Neural progenitor cell (in vitro differentiated cells): Measurements from ENCODE around the gene SPC24. TPM values are rescaled to one million over a fixed set of nuclear protein-coding genes. Genes with fewer than 3 reads are reported as not detected.

Source experiments
- DNase-seq: peaks from one replicate; pipeline ENCODE4 v3.0.0-alpha.2; 2016; ENCODE audit warnings: low spot score
- H2AFZ ChIP-seq: fragments of 200-600 bp; sonication (generic); replicated peaks from 2 replicates; pipeline ENCODE4 v1.6.1; 2016; ENCODE audit warnings: antibody characterized with exemption
- H3F3A ChIP-seq: fragments of 200-600 bp; sonication (generic); 2 replicates; pipeline ENCODE4 v1.6.1; 2016; ENCODE audit warnings: antibody characterized with exemption, low read depth
- H3K27ac ChIP-seq: fragments of 200-600 bp; sonication (generic); 2 replicates; pipeline ENCODE4 v1.5.1; 2016; ENCODE audit warnings: mild to moderate bottlenecking
- H3K27me3 ChIP-seq: fragments of 200-600 bp; sonication (generic); 2 replicates; pipeline ENCODE4 v1.6.1; 2016; ENCODE audit warnings: mild to moderate bottlenecking, moderate library complexity
- H3K36me3 ChIP-seq: fragments of 200-600 bp; sonication (generic); 2 replicates; pipeline ENCODE4 v1.5.1; 2016
- H3K4me1 ChIP-seq: fragments of 200-600 bp; sonication (generic); 2 replicates; pipeline ENCODE4 v1.6.1; 2016; ENCODE audit warnings: mixed run types
- H3K4me2 ChIP-seq: fragments of 200-600 bp; sonication (generic); 2 replicates; pipeline ENCODE4 v1.6.1; 2016
- H3K4me3 ChIP-seq: fragments of 200-600 bp; sonication (generic); 2 replicates; pipeline ENCODE4 v1.5.1; 2016
- H3K79me2 ChIP-seq: fragments of 200-600 bp; sonication (generic); 2 replicates; pipeline ENCODE4 v1.6.1; 2016; ENCODE audit warnings: low read depth
- H3K9ac ChIP-seq: fragments of 200-600 bp; sonication (generic); 2 replicates; pipeline ENCODE4 v1.6.1; 2016
- H3K9me3 ChIP-seq: fragments of 200-600 bp; sonication (generic); 2 replicates; pipeline ENCODE4 v1.5.1; 2016; ENCODE audit warnings: low read depth
- H4K20me1 ChIP-seq: fragments of 200-600 bp; sonication (generic); 2 replicates; pipeline ENCODE4 v1.6.1; 2016; ENCODE audit warnings: low read depth
- H3K27ac Mint-ChIP-seq: 3 replicates; pipeline ENCODE4 v1.8.0; 2021; ENCODE audit warnings: mixed read lengths
- H3K27me3 Mint-ChIP-seq: 2 replicates; pipeline ENCODE4 v1.8.0; 2022; ENCODE audit warnings: low read depth, mild to moderate bottlenecking, inconsistent platforms, moderate library complexity, mixed read lengths; ENCODE audit not compliant: insufficient read depth
- H3K36me3 Mint-ChIP-seq: 3 replicates; pipeline ENCODE4 v1.8.0; 2021; ENCODE audit warnings: mixed read lengths
- H3K4me1 Mint-ChIP-seq: 3 replicates; pipeline ENCODE4 v1.8.0; 2021; ENCODE audit warnings: mixed read lengths
- H3K4me3 Mint-ChIP-seq: 3 replicates; pipeline ENCODE4 v1.8.0; 2021; ENCODE audit warnings: mild to moderate bottlenecking, moderate library complexity, mixed read lengths
- H3K9me3 Mint-ChIP-seq: 3 replicates; pipeline ENCODE4 v1.8.0; 2020; ENCODE audit warnings: mixed read lengths
- CTCF ChIP-seq: fragments of 200-600 bp; sonication (generic); IDR thresholded peaks from 2 replicates; pipeline ENCODE4 v1.5.1; 2017; ENCODE audit warnings: antibody characterized with exemption, mild to moderate bottlenecking
- EZH2 ChIP-seq: fragments of 200-600 bp; sonication (generic); IDR thresholded peaks from 2 replicates; pipeline ENCODE4 v1.6.1; 2017; ENCODE audit warnings: antibody characterized with exemption, mild to moderate bottlenecking, moderate library complexity
- EZH2phosphoT487 ChIP-seq: fragments of 200-600 bp; sonication (generic); IDR thresholded peaks from 2 replicates; pipeline ENCODE4 v1.6.1; 2017; ENCODE audit warnings: antibody characterized with exemption
- total RNA-seq: library from RNA; depleted of rRNA; stranded (reverse); fragments of >200 nt; gene quantifications from 2 replicates; pipeline ENCODE4 v1.2.3, GENCODE V29; 2015; ENCODE audit warnings: low replicate concordance

Gene SPC24
- total RNA-seq, 1 donor from 2014 or later, result 57.1 TPM

- Mint-ChIP-seq H3K36me3 (no peaks in the 10 kb centered on the region), H3K4me1 (no peaks in the 10 kb centered on the region), H3K27me3 (peaks cover 4% of the 10 kb centered on the region), H3K4me3 (no peak overlapping the region), H3K27ac (no peak overlapping the region), H3K9me3 (no peaks in the 10 kb centered on the region)
- Histone ChIP-seq H3K4me3 (no peak overlapping the region), H2AFZ (no peak overlapping the region), H3K79me2 (no peaks in the 10 kb centered on the region), H4K20me1 (peaks cover under 1% of the 10 kb centered on the region), H3K9me3 (no peaks in the 10 kb centered on the region), H3K4me2 (no peak overlapping the region), H3K27me3 (no peaks in the 10 kb centered on the region), H3K4me1 (no peaks in the 10 kb centered on the region), H3K9ac (no peak overlapping the region), H3F3A (peaks cover 7% of the 10 kb centered on the region), H3K36me3 (no peaks in the 10 kb centered on the region), H3K27ac (no peak overlapping the region)
- DNase-seq, result peak; percentile 79
- TF ChIP-seq CTCF, result peak; percentile 73
- TF ChIP-seq EZH2, result no peak
Measured at GRCh38 chr19:11203194-11204075, 47.9 kb upstream of the SPC24 start.

GRCh38 chr19:11202488-11203193 is 47.1 kb upstream of the SPC24 start:
- Mint-ChIP-seq H3K27ac (no peak overlapping the region), H3K36me3 (no peaks in the 10 kb centered on the region), H3K4me3 (no peak overlapping the region), H3K27me3 (peaks cover 2% of the 10 kb centered on the region), H3K4me1 (peaks cover 2% of the 10 kb centered on the region), H3K9me3 (no peaks in the 10 kb centered on the region)
- Histone ChIP-seq H3K4me3 (no peak overlapping the region), H3F3A (peaks cover 13% of the 10 kb centered on the region), H3K79me2 (no peaks in the 10 kb centered on the region), H4K20me1 (peaks cover 6% of the 10 kb centered on the region), H2AFZ (no peak overlapping the region), H3K27ac (no peak overlapping the region), H3K36me3 (no peaks in the 10 kb centered on the region), H3K9me3 (no peaks in the 10 kb centered on the region), H3K4me2 (no peak overlapping the region), H3K4me1 (no peaks in the 10 kb centered on the region), H3K27me3 (no peaks in the 10 kb centered on the region), H3K9ac (no peak overlapping the region)
- no peak for TF ChIP-seq EZH2
- TF ChIP-seq CTCF, result no peak
- no peak for TF ChIP-seq EZH2phosphoT487
- no peak for DNase-seq

GRCh38 chr19:11201791-11202190 is 46.2 kb upstream of the SPC24 start:
- H4K20me1 ChIP-seq, result peaks cover 6% of the 10 kb centered on the region
- no peaks in the 10 kb centered on the region for H3K9me3 ChIP-seq
- no peak overlapping the region for H3K9ac ChIP-seq
- no peak overlapping the region for H3K27ac Mint-ChIP-seq
- H3K4me1 ChIP-seq, result no peaks in the 10 kb centered on the region
- H3K27me3 Mint-ChIP-seq, result peaks cover 2% of the 10 kb centered on the region
- H3K27me3 ChIP-seq, result no peaks in the 10 kb centered on the region
- no peaks in the 10 kb centered on the region for H3K36me3 Mint-ChIP-seq
- no peak overlapping the region for H3K4me3 ChIP-seq
- peaks cover 2% of the 10 kb centered on the region for H3K4me1 Mint-ChIP-seq
- TF ChIP-seq EZH2phosphoT487, result no peak
- no peak for TF ChIP-seq CTCF
- no peak for TF ChIP-seq EZH2
- H3K4me2 ChIP-seq, result no peak overlapping the region
- no peak overlapping the region for H3K27ac ChIP-seq
- no peaks in the 10 kb centered on the region for H3K9me3 Mint-ChIP-seq
- no peak for DNase-seq
- H2AFZ ChIP-seq, result no peak overlapping the region
- H3K36me3 ChIP-seq, result no peaks in the 10 kb centered on the region
- H3K4me3 Mint-ChIP-seq, result no peak overlapping the region
- peaks cover 13% of the 10 kb centered on the region for H3F3A ChIP-seq
- no peaks in the 10 kb centered on the region for H3K79me2 ChIP-seq
